LHCN-M2 (cell line): ENCODE data around the gene TBX10. TPM values are rescaled to one million over a fixed set of nuclear protein-coding genes. Genes with fewer than 3 reads are reported as not detected.
"Not testable (repeated sequence)": the region's sequence is repeated elsewhere in the genome, so short reads cannot be mapped to it uniquely, and the experiment has no call there.

Experiments used
- DNase-seq: peaks from one replicate; pipeline ENCODE4 v3.0.0-alpha.2; 2012; ENCODE audit warnings: low read depth
- total RNA-seq: library from RNA; depleted of rRNA; stranded (reverse); fragments of >200 nt; gene quantifications from 2 replicates; pipeline ENCODE4 v1.2.3, GENCODE V29; 2014

TBX10 gene
- total RNA-seq, 1 experiment from 2014 or later, result not detected

- no peak for DNase-seq
Observed at GRCh38 chr11:67601098-67601497, 38.5 kb downstream of the TBX10 start.

GRCh38 chr11:67600324-67601029 lies 39.1 kb downstream of the TBX10 start:
- no peak for DNase-seq

- no peak for DNase-seq
Observed at GRCh38 chr11:67599149-67599548, 40.4 kb downstream of the TBX10 start.

- not testable (repeated sequence) for DNase-seq
Observed at GRCh38 chr11:67597963-67598362, 41.6 kb downstream of the TBX10 start.

GRCh38 chr11:67597458-67597857 lies 42.1 kb downstream of the TBX10 start:
- not testable (repeated sequence) for DNase-seq

- no peak for DNase-seq
Observed at GRCh38 chr11:67596753-67597300, 42.7 kb downstream of the TBX10 start.

- DNase-seq, result no peak
Observed at GRCh38 chr11:67594480-67594879, 45.1 kb downstream of the TBX10 start.

- DNase-seq, result no peak
Observed at GRCh38 chr11:67593565-67593905, 46.0 kb downstream of the TBX10 start.

GRCh38 chr11:67592880-67593564 lies 46.5 kb downstream of the TBX10 start:
- DNase-seq, result no peak

GRCh38 chr11:67588899-67589415 lies 50.6 kb downstream of the TBX10 start:
- not testable (repeated sequence) for DNase-seq

GRCh38 chr11:67588136-67588503 lies 51.4 kb downstream of the TBX10 start:
- DNase-seq, result no peak

GRCh38 chr11:67586568-67587250 lies 52.9 kb downstream of the TBX10 start:
- no peak for DNase-seq

GRCh38 chr11:67585911-67586310 lies 53.7 kb downstream of the TBX10 start:
- no peak for DNase-seq

- no peak for DNase-seq
Observed at GRCh38 chr11:67584881-67585873, 54.4 kb downstream of the TBX10 start.

- peak; percentile 38 for DNase-seq
Observed at GRCh38 chr11:67584205-67584880, 55.2 kb downstream of the TBX10 start.

GRCh38 chr11:67583247-67584204 lies 56.0 kb downstream of the TBX10 start, which contains the start of gene GSTP1:
Gene GSTP1, plus strand, starts transcription at chr11:67583812. Its CDS starts 32 bp downstream, at chr11:67583844.
- DNase-seq, result peak; percentile 88

GRCh38 chr11:67582011-67582410 lies 57.6 kb downstream of the TBX10 start:
- no peak for DNase-seq

- no peak for DNase-seq
Observed at GRCh38 chr11:67581469-67581868, 58.1 kb downstream of the TBX10 start.
